HepG2 (cell line): ENCODE data around the gene AHCYL1.

Source experiments
- CC2D1A ChIP-seq: sonication (generic); formaldehyde crosslinking; IDR thresholded peaks from 2 replicates; pipeline ENCODE4 v1.8.1; 2023; ENCODE audit warnings: mild to moderate bottlenecking, missing genetic modification reagents
- EP300 ChIP-seq, 3 experiments: sonication (generic) in 1 of 3; formaldehyde crosslinking in 1 of 3; IDR thresholded peaks; 2 replicates each; pipeline versions ENCODE4 v1.5.1 to v1.6.1; 2011 to 2020; ENCODE audit warnings: low read depth in 2 of 3, low read length in 2 of 3, borderline replicate concordance in 1 of 3, improper control_type of control experiment in 1 of 3, mild to moderate bottlenecking in 1 of 3, missing genetic modification reagents in 1 of 3, moderate library complexity in 1 of 3
- TEAD2 ChIP-seq: sonication (generic); formaldehyde crosslinking; IDR thresholded peaks from 2 replicates; pipeline ENCODE4 v1.9.0; 2021; ENCODE audit warnings: missing genetic modification reagents
- ZNF460 ChIP-seq: sonication (generic); formaldehyde crosslinking; IDR thresholded peaks from 2 replicates; pipeline ENCODE4 v1.5.1; 2020; ENCODE audit warnings: missing genetic modification reagents, mild to moderate bottlenecking, borderline replicate concordance

GRCh38 chr1:110018396-110018795 lies 33.8 kb downstream of the AHCYL1 start:
- TF ChIP-seq ZNF460 (CRISPR knock-in tag) (no peak), EP300 (IDR thresholded peaks at IDR 0.05; ENCODE audit: low read depth in 2 of 2, low read length in 2 of 2) (no peak), EP300 (CRISPR knock-in tag; IDR thresholded peaks at IDR 0.05; ENCODE audit: borderline replicate concordance) (no peak), CC2D1A (CRISPR knock-in tag) (no peak), TEAD2 (CRISPR knock-in tag) (no peak)
